ENCODE measurements around the gene FNBP1L. TPM values are rescaled to one million over a fixed set of nuclear protein-coding genes. Genes with fewer than 3 reads are reported as not detected.

Gene FNBP1L
- total RNA-seq, 3 donors from 2014 or later, result 33.1 to 117 (median 63.6) TPM

DNA sequence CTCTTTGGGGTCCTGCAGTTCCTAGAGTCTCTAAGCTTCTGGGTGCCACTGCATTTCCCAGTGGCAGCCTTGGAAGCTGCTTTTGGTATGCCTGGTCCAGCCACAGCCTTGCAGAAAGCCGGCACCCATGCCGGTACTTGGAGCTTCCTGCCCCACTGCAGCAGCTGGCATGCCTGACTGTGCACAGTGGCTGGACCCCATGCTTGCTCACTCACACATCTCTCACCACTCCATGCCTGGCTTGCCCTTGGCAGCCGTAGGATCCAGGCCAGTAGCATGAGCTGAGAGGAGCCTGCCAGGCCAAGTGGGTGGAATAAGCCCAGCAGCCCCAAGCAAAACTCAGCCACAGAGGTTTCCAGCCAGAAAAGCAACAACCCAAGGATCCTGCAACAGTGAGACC is 20.3 kb upstream of the FNBP1L start:
- intact Hi-C loops (cut with DNase I; ENCODE audit: low total_unique reads), result no loop called here
- TF ChIP-seq POLR2AphosphoS5 (IDR thresholded peaks at IDR 0.05) (no peak), POLR2A (IDR thresholded peaks at IDR 0.05) (no peak)
- TF ChIP-seq, protein P1, sequence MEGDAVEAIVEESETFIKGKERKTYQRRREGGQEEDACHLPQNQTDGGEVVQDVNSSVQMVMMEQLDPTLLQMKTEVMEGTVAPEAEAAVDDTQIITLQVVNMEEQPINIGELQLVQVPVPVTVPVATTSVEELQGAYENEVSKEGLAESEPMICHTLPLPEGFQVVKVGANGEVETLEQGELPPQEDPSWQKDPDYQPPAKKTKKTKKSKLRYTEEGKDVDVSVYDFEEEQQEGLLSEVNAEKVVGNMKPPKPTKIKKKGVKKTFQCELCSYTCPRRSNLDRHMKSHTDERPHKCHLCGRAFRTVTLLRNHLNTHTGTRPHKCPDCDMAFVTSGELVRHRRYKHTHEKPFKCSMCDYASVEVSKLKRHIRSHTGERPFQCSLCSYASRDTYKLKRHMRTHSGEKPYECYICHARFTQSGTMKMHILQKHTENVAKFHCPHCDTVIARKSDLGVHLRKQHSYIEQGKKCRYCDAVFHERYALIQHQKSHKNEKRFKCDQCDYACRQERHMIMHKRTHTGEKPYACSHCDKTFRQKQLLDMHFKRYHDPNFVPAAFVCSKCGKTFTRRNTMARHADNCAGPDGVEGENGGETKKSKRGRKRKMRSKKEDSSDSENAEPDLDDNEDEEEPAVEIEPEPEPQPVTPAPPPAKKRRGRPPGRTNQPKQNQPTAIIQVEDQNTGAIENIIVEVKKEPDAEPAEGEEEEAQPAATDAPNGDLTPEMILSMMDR (IDR thresholded peaks at IDR 0.05), result no peak
- no peaks in the 10 kb centered on the region for H3K36me3 ChIP-seq
- H3K4me3 ChIP-seq, result no peak overlapping the region
- H3K4me1 ChIP-seq, result no peaks in the 10 kb centered on the region
- no peaks in the 10 kb centered on the region for H3K9me3 ChIP-seq
- DNase-seq (ENCODE audit: low spot score in 2 of 2), result no peak
- H3K27ac ChIP-seq, result no peak overlapping the region
- no peaks in the 10 kb centered on the region for H3K27me3 ChIP-seq

DNA sequence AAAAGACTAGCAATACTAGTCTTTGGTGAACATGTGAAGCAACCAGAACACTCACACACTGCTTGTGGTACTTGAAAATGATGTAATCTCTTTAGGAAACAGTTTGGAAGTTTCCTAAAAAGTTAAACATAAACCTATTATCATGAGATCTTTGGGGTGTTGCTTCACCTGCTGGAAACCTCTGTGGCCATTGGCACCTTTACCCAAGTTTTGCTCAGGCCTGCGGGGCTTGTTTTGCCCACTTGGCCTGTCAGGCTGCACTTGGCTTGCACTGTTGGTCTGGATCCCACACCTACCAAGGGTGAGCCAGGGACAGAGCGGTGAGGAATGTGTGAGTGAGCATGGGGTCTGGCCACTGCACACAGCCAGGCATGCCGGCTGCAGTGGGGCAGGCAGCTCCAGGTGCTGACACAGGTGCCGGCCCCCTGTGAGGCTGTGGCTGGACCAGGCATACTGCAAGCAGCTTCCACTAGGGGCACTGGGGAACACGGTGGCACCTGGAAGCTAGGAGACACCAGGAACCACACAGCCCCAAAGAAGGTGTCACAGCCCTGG is 14.4 kb upstream of the FNBP1L start:
- no peaks in the 10 kb centered on the region for H3K36me3 ChIP-seq
- TF ChIP-seq POLR2A (IDR thresholded peaks at IDR 0.05), result no peak
- TF ChIP-seq, protein P1 (IDR thresholded peaks at IDR 0.05), result peak; percentile 17 to 49 (median 20)
- peak in 1 of 3 donors; percentile 34 for TF ChIP-seq POLR2AphosphoS5 (IDR thresholded peaks at IDR 0.05)
- no peaks in the 10 kb centered on the region for H3K27me3 ChIP-seq
- intact Hi-C loops (cut with DNase I; ENCODE audit: low total_unique reads), result loop anchor here (10.0 kb wide), 1 partner anchor 191 kb away; no protein-coding TSS in a partner anchor
- no peak overlapping the region for H3K4me3 ChIP-seq
- no peaks in the 10 kb centered on the region for H3K4me1 ChIP-seq
- no peaks in the 10 kb centered on the region for H3K9me3 ChIP-seq
- no peak overlapping the region for H3K27ac ChIP-seq
- peak in 1 of 2 donors; percentile 70 for DNase-seq (ENCODE audit: low spot score in 2 of 2)

DNA sequence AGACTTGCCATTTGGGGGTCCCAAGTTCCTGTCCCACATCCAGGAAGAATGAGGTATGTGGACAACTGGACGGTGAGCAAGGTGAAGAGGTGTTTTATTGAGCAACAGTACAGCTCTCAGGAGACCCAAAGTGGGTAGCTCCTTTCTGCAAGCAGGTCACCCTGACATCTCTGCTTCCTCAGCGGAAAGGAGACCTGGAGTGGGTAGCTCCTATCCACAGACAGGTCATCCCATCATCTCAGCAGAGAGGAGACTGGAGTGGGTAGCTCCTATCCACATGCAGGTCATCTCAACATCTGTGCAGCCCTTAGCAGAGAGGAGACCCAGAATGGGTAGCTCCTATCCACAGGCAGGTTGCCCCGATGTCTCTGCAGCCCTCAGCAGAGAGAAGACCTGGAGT is 13.8 kb upstream of the FNBP1L start:
- Histone ChIP-seq H3K27me3 (no peaks in the 10 kb centered on the region), H3K9me3 (no peaks in the 10 kb centered on the region), H3K27ac (no peak overlapping the region), H3K4me3 (no peak overlapping the region), H3K36me3 (no peaks in the 10 kb centered on the region), H3K4me1 (no peaks in the 10 kb centered on the region)
- DNase-seq (ENCODE audit: low spot score in 2 of 2), result no peak
- no peak for TF ChIP-seq POLR2AphosphoS5 (IDR thresholded peaks at IDR 0.05)
- TF ChIP-seq, protein P1 (IDR thresholded peaks at IDR 0.05), result no peak
- TF ChIP-seq POLR2A (IDR thresholded peaks at IDR 0.05), result no peak
- intact Hi-C loops (cut with DNase I; ENCODE audit: low total_unique reads), result loop anchor here (10.0 kb wide), 1 partner anchor 191 kb away; no protein-coding TSS in a partner anchor

DNA sequence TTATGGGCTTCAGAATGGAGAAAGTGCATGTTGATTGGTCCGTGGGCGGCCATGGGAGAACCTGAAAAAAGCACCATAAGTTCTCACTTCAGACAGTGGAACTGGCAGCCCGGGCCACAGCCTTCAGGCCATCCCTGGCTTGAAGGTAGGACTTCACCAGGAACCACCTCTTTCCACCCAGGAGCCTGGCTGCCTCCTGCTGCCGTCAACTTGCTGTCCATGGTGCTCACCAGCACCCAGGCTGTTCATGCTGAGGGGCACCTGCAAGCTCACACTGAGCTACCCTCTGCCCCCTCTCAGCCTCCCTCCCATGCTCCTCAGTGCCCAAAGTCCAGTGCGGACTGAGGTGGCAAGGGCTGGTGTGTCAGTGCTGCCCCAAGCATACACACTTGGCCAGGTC is 12.9 kb upstream of the FNBP1L start:
- H3K27ac ChIP-seq, result no peak overlapping the region
- no peak overlapping the region for H3K4me3 ChIP-seq
- H3K9me3 ChIP-seq, result no peaks in the 10 kb centered on the region
- DNase-seq (ENCODE audit: low spot score in 2 of 2), result no peak
- TF ChIP-seq POLR2AphosphoS5 (IDR thresholded peaks at IDR 0.05), result no peak
- no peaks in the 10 kb centered on the region for H3K4me1 ChIP-seq
- intact Hi-C loops (cut with DNase I; ENCODE audit: low total_unique reads), result loop anchor here (10.0 kb wide), 1 partner anchor 190 kb away; no protein-coding TSS in a partner anchor
- no peaks in the 10 kb centered on the region for H3K27me3 ChIP-seq
- H3K36me3 ChIP-seq, result no peaks in the 10 kb centered on the region

DNA sequence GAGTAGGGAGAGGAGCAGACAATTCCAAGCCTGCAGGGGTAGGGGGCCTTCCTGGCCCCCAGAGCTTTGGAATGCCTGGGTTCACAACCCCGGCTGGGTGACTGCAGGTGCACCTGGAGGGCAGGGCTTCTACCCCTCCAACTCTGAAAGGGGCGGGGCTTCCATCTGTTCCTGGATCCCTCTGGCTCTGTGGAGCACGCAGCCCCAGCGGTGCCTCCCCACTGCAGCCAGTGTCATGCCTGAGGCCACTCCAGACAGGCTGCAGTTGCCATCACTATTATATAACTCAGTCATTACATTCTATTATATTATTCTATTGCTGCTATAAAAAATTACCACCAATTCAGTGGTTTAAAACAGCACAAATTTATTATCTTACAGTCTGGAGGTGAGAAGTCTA is 12.5 kb upstream of the FNBP1L start:
- Histone ChIP-seq H3K27me3 (no peaks in the 10 kb centered on the region), H3K4me1 (no peaks in the 10 kb centered on the region), H3K4me3 (no peak overlapping the region), H3K36me3 (no peaks in the 10 kb centered on the region), H3K9me3 (no peaks in the 10 kb centered on the region), H3K27ac (no peak overlapping the region)
- no peak for DNase-seq (ENCODE audit: low spot score in 2 of 2)
- no peak for TF ChIP-seq POLR2AphosphoS5 (IDR thresholded peaks at IDR 0.05)
- TF ChIP-seq POLR2A (IDR thresholded peaks at IDR 0.05), result no peak
- TF ChIP-seq, protein P1 (IDR thresholded peaks at IDR 0.05), result no peak
- intact Hi-C loops (cut with DNase I; ENCODE audit: low total_unique reads), result loop anchor here (10.0 kb wide), 1 partner anchor 189 kb away; no protein-coding TSS in a partner anchor
